Kidney (tissue), 14 donors: ENCODE measurements around the gene HNRNPAB. TPM values are rescaled to one million over a fixed set of nuclear protein-coding genes. Genes with fewer than 3 reads are reported as not detected.

Source experiments
- DNase-seq, 5 donors: peaks; one replicate each; pipeline ENCODE4 v3.0.0-alpha.2; 2013 to 2020
- FAIRE-seq: peaks from 2 replicates; lab custom pipeline; 2012; peaks lifted over from hg19 to GRCh38; lab: Jason Lieb, UNC
- H3K27ac ChIP-seq, 2 donors: one replicate each; pipeline ENCODE4 v1.7.0; 2013; ENCODE audit warnings: low read depth in 2 of 2, low read length in 2 of 2, inconsistent platforms in 1 of 2
- H3K27me3 ChIP-seq: one replicate; pipeline ENCODE4 v1.7.1; 2013; ENCODE audit warnings: low read length, inconsistent platforms; ENCODE audit not compliant: control insufficient read depth, insufficient read depth
- H3K36me3 ChIP-seq, 3 donors: one replicate each; pipeline versions ENCODE4 v1.7.0 to v1.7.1; 2013; ENCODE audit warnings: low read length in 3 of 3, control low read depth in 1 of 3, inconsistent platforms in 1 of 3; ENCODE audit not compliant: insufficient read depth in 3 of 3, control insufficient read depth in 2 of 3
- H3K4me1 ChIP-seq, 3 donors: one replicate each; pipeline versions ENCODE4 v1.7.0 to v1.7.1; 2013; ENCODE audit warnings: low read length in 3 of 3, inconsistent platforms in 1 of 3, low read depth in 1 of 3; ENCODE audit not compliant: control insufficient read depth in 2 of 3, insufficient read depth in 2 of 3
- H3K4me3 ChIP-seq, 3 donors: one replicate each; pipeline versions ENCODE4 v1.7.0 to v1.8.1; 2013; ENCODE audit warnings: low read length in 3 of 3, control low read depth in 1 of 3, inconsistent platforms in 1 of 3
- H3K9ac ChIP-seq, 3 donors: one replicate each; pipeline versions ENCODE4 v1.7.0 to v1.7.1; 2013; ENCODE audit warnings: low read length in 3 of 3, control low read depth in 1 of 3, inconsistent platforms in 1 of 3
- H3K9me3 ChIP-seq, 3 donors: one replicate each; pipeline versions ENCODE4 v1.7.0 to v1.7.1; 2013; ENCODE audit warnings: low read length in 3 of 3, control low read depth in 1 of 3, inconsistent platforms in 1 of 3; ENCODE audit not compliant: control insufficient read depth in 2 of 3, insufficient read depth in 1 of 3
- intact Hi-C: fragments of 100-400 bp; cut with DNase I; formaldehyde crosslinking; loops from one replicate; pipeline ENCODE4 v1.11.1; 2022
- polyA plus RNA-seq: library from polyadenylated mRNA; stranded (reverse); fragments of 350-450 nt; fragmentation: Illumina TruSeq; extraction: RNeasy Lipid Tissue Mini Kit (QIAGEN cat#74804); gene quantifications from one replicate; pipeline ENCODE4 v1.2.3, GENCODE V29; 2014; ENCODE audit warnings: low read depth, low replicate concordance; ENCODE audit not compliant: insufficient read depth
- total RNA-seq: library from RNA; stranded (reverse); fragmentation: NEBNext Ultra II Directional; extraction: Animal tissue kit (Norgen Biotek cat#: 25700); gene quantifications from one replicate; pipeline ENCODE4 v1.2.1, GENCODE V29; 2021
- TF ChIP-seq, protein P1 (sequence below): IDR thresholded peaks from 3 replicates; pipeline ENCODE4 v1.5.1; 2012; ENCODE audit warnings: mild to moderate bottlenecking, moderate library complexity, borderline replicate concordance; ENCODE audit not compliant: insufficient read depth; ENCODE audit errors: extremely low read depth
- donor health status: control.
- donor health status: control.
- donor health status: control.
- donor health status: control.
- donor health status: control.
- donor health status: DM: yes; HTN: yes; CAD: no.
- donor health status: Normal renal cell carcinoma (clear cell type).

The HNRNPAB gene
- total and polyA plus RNA-seq, 2 donors from 2014 or later: 81.8 to 130 TPM

DNA sequence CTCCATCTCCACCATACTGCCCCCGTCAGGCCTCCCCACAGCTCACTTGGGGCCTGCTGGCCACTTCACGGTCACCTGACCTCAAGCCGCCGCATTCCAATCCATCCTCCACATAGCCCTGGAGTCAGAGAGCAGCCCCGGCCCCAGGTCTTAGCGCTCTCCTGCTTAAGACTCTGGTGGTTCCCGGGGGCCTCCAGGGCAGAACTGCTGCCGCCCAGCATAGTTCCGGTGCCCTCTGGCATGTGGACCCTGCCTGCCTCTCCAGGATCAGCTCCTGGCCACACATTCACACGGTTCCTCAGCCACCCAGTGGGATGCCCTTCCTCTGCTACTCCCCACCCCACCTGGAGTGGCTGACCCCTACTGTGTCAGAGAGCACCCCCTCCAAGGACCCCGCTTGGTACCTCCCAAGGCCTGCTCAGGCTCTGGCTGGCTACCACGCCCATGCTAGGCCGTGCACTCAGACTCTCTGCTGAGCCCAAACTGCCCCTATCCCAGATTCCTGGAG lies 19.5 kb downstream of the HNRNPAB start:
- TF ChIP-seq, protein P1, sequence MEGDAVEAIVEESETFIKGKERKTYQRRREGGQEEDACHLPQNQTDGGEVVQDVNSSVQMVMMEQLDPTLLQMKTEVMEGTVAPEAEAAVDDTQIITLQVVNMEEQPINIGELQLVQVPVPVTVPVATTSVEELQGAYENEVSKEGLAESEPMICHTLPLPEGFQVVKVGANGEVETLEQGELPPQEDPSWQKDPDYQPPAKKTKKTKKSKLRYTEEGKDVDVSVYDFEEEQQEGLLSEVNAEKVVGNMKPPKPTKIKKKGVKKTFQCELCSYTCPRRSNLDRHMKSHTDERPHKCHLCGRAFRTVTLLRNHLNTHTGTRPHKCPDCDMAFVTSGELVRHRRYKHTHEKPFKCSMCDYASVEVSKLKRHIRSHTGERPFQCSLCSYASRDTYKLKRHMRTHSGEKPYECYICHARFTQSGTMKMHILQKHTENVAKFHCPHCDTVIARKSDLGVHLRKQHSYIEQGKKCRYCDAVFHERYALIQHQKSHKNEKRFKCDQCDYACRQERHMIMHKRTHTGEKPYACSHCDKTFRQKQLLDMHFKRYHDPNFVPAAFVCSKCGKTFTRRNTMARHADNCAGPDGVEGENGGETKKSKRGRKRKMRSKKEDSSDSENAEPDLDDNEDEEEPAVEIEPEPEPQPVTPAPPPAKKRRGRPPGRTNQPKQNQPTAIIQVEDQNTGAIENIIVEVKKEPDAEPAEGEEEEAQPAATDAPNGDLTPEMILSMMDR: no peak
- intact Hi-C loops: no loop called here
- H3K9ac ChIP-seq: no peak overlapping the region
- peaks cover 0 to 5% (median 0%) of the 10 kb centered on the region in 3 donors for H3K4me1 ChIP-seq
- H3K27ac ChIP-seq: no peak overlapping the region
- FAIRE-seq: no peak
- H3K27me3 ChIP-seq: no peaks in the 10 kb centered on the region
- H3K36me3 ChIP-seq: peaks cover 11 to 27% (median 13%) of the 10 kb centered on the region in 3 donors
- DNase-seq: peak; percentile 61 to 84 (median 74)
- H3K9me3 ChIP-seq: no peaks in the 10 kb centered on the region
- H3K4me3 ChIP-seq: no peak overlapping the region

DNA sequence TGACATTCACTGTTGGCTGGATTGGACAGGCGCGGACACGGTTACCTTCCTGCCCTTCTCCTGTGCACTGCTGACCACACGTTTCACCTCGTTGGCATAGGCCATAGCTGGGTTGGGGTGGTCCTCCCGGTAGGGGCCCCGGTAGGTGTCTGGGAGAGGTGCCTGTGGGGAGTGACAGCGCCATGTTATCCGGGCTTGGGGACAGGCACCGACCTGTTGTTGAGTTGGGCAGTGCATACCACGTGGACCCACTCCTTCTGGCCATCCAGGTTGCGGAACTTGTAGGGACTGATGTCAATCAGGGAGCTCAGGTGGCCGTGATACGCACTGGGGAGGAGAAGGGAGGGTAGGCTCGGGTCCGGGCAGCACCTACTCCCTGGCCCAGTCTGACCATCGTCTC lies 20.1 kb downstream of the HNRNPAB start:
- Histone ChIP-seq H3K36me3 (peaks cover 11 to 30% (median 13%) of the 10 kb centered on the region in 3 donors), H3K4me1 (peaks cover 0 to 5% (median 0%) of the 10 kb centered on the region in 3 donors), H3K9ac (no peak overlapping the region), H3K27me3 (no peaks in the 10 kb centered on the region), H3K9me3 (no peaks in the 10 kb centered on the region), H3K4me3 (no peak overlapping the region), H3K27ac (no peak overlapping the region)
- intact Hi-C loops: no loop called here
- peak in 1 of 5 donors; percentile 67 for DNase-seq
- TF ChIP-seq, protein P1: no peak
- FAIRE-seq: no peak

DNA sequence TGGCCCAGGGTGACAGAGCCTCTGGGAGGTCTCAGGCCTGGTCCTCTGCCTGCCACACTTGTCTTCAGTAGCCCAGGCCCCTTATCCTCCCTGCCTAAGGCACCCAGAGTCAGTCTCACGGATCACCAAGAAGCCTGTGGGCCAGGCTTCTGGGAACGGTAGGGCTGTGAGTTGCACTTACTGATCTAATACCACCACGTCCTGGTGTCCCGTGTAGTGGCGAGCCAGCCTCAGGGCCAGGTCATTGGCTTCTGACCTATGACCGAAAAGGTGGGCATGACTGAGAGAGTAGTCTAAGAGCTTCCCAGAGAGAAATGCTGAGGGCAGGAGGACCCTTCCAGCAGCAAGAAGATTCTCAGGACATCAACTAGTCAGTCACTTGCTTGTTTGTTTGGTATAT lies 20.8 kb downstream of the HNRNPAB start:
- TF ChIP-seq, protein P1: no peak
- no peak for FAIRE-seq
- Histone ChIP-seq H3K36me3 (peaks cover 11 to 34% (median 13%) of the 10 kb centered on the region in 3 donors), H3K4me1 (peaks cover 0 to 9% (median 0%) of the 10 kb centered on the region in 3 donors), H3K9me3 (no peaks in the 10 kb centered on the region), H3K4me3 (no peak overlapping the region), H3K9ac (no peak overlapping the region), H3K27me3 (no peaks in the 10 kb centered on the region), H3K27ac (no peak overlapping the region)
- intact Hi-C loops: no loop called here
- DNase-seq: peak in 1 of 5 donors; percentile 50

DNA sequence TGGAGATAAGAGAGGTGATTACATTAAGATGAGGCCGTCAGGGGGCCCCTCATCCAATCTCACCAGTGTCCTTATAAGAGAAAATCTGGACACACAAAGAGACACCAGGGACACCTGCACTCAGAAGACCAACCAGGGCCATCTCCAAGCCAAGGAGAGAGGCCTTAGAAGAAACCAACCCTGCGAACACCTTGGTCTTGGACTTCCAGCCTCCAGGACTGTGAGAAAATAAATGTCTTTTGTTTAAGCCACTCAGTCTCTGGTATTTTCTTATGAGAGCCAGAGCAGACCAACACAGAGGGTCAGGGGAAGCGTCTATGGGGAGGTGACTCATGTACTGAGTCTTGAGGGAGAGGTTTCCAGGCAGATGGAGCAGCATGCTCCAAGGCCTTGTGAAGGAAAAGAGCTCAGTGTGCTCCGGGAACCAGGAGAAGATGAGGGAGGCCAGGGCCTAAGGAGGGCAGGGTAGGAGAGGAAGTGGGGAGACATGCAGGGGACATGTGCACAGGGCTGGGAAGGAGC lies 22.9 kb downstream of the HNRNPAB start:
- Histone ChIP-seq H3K27ac (no peak overlapping the region), H3K4me1 (peaks cover 0 to 21% (median 12%) of the 10 kb centered on the region in 3 donors), H3K36me3 (peaks cover 8 to 33% (median 13%) of the 10 kb centered on the region in 3 donors), H3K9ac (no peak overlapping the region), H3K9me3 (no peaks in the 10 kb centered on the region), H3K27me3 (no peaks in the 10 kb centered on the region), H3K4me3 (no peak overlapping the region)
- no peak for FAIRE-seq
- intact Hi-C loops: no loop called here
- TF ChIP-seq, protein P1: no peak
- no peak for DNase-seq
